GM23248 (cell line): Measurements from ENCODE around the gene NFE2L3. TPM values are rescaled to one million over a fixed set of nuclear protein-coding genes. Genes with fewer than 3 reads are reported as not detected.

Experiments used
- DNase-seq: peaks from one replicate; pipeline ENCODE4 v3.0.0-alpha.2; 2015
- H2AFZ ChIP-seq: fragments of 200-600 bp; sonication (generic); 2 replicates; pipeline ENCODE4 v1.6.1; 2016; ENCODE audit warnings: antibody characterized with exemption
- H3F3A ChIP-seq: fragments of 200-600 bp; sonication (generic); 2 replicates; pipeline ENCODE4 v1.6.1; 2016; ENCODE audit warnings: mild to moderate bottlenecking, antibody characterized with exemption, mixed run types; ENCODE audit not compliant: insufficient read depth
- H3K27ac ChIP-seq: fragments of 200-600 bp; sonication (generic); 2 replicates; pipeline ENCODE4 v1.5.1; 2016; ENCODE audit warnings: mild to moderate bottlenecking
- H3K27me3 ChIP-seq: fragments of 200-600 bp; sonication (generic); replicated peaks from 2 replicates; pipeline ENCODE4 v1.6.1; 2016; ENCODE audit warnings: mild to moderate bottlenecking; ENCODE audit not compliant: insufficient read depth
- H3K36me3 ChIP-seq: fragments of 200-600 bp; sonication (generic); 2 replicates; pipeline ENCODE4 v1.6.1; 2016; ENCODE audit warnings: low read depth, mild to moderate bottlenecking
- H3K4me1 ChIP-seq: fragments of 200-600 bp; sonication (generic); 2 replicates; pipeline ENCODE4 v1.6.1; 2016; ENCODE audit warnings: mild to moderate bottlenecking; ENCODE audit not compliant: insufficient read depth
- H3K4me2 ChIP-seq: fragments of 200-600 bp; sonication (generic); one replicate; pipeline ENCODE4 v1.6.1; 2016; ENCODE audit warnings: mild to moderate bottlenecking; ENCODE audit not compliant: unreplicated experiment
- H3K4me3 ChIP-seq: fragments of 200-600 bp; sonication (generic); 2 replicates; pipeline ENCODE4 v1.5.1; 2016; ENCODE audit warnings: mild to moderate bottlenecking
- H3K79me2 ChIP-seq: fragments of 200-600 bp; sonication (generic); 2 replicates; pipeline ENCODE4 v1.6.1; 2016; ENCODE audit warnings: mild to moderate bottlenecking; ENCODE audit not compliant: insufficient read depth
- H3K9ac ChIP-seq: fragments of 200-600 bp; sonication (generic); 2 replicates; pipeline ENCODE4 v1.6.1; 2016; ENCODE audit warnings: mild to moderate bottlenecking
- H3K9me2 ChIP-seq: fragments of 200-600 bp; sonication (generic); 2 replicates; pipeline ENCODE4 v1.6.1; 2016; ENCODE audit warnings: mixed run types, mild to moderate bottlenecking, moderate library complexity; ENCODE audit not compliant: insufficient read depth
- H3K9me3 ChIP-seq: fragments of 200-600 bp; sonication (generic); one replicate; pipeline ENCODE4 v1.6.1; 2017; ENCODE audit warnings: low read depth
- H4K20me1 ChIP-seq: fragments of 200-600 bp; sonication (generic); 2 replicates; pipeline ENCODE4 v1.6.0; 2016; ENCODE audit not compliant: insufficient read depth
- EZH2 ChIP-seq: fragments of 200-600 bp; sonication (generic); IDR thresholded peaks from 2 replicates; pipeline ENCODE4 v1.6.1; 2018; ENCODE audit warnings: antibody characterized with exemption, mild to moderate bottlenecking; ENCODE audit not compliant: insufficient read depth, poor library complexity, severe bottlenecking
- EZH2phosphoT487 ChIP-seq: fragments of 200-600 bp; sonication (generic); IDR thresholded peaks from 2 replicates; pipeline ENCODE4 v1.6.1; 2018; ENCODE audit warnings: antibody characterized with exemption, moderate library complexity, mild to moderate bottlenecking, low read depth; ENCODE audit not compliant: insufficient read depth
- WGBS, 2 experiments: methylation state at CpG; one replicate each; pipeline ENCODE4 v1.1.6; 2015 to 2017; ENCODE audit warnings: low lambda C conversion rate in 2 of 2, low coverage in 1 of 2; ENCODE audit errors: missing lambda C conversion rate in 2 of 2; 5-methylcytosine and 5-hydroxymethylcytosine counted together
- in situ Hi-C: fragments of 300-500 bp; cut with MboI; formaldehyde crosslinking; loops from 2 replicates; pipeline ENCODE4 v1.15.0; 2020
- polyA plus RNA-seq: library from polyadenylated mRNA; unstranded; fragments of >200 nt; fragmentation: Nextera tagmentation; extraction: Ambion mirVana; gene quantifications from 2 replicates; pipeline ENCODE4 v1.2.1, GENCODE V29; 2016
- total RNA-seq: library from RNA; depleted of rRNA; stranded (reverse); fragments of >200 nt; shearing (Covaris generic); gene quantifications from 2 replicates; pipeline ENCODE4 v1.2.3, GENCODE V29; 2014

Gene NFE2L3
- total and polyA plus RNA-seq, 2 experiments from 2014 or later: 0.70 to 1.4 TPM

GRCh38 chr7:26135551-26135950 lies 16.4 kb upstream of the NFE2L3 start:
- no peak overlapping the region for H3K27ac ChIP-seq
- H4K20me1 ChIP-seq: no peaks in the 10 kb centered on the region
- H3K9me2 ChIP-seq: no peaks in the 10 kb centered on the region
- H3K9ac ChIP-seq: no peak overlapping the region
- TF ChIP-seq EZH2: no peak
- TF ChIP-seq EZH2phosphoT487: no peak
- in situ Hi-C loops: no loop called here
- peaks cover 11% of the 10 kb centered on the region; the same call in 1 of the 2 replicates for H3K27me3 ChIP-seq
- H2AFZ ChIP-seq: no peak overlapping the region
- no peaks in the 10 kb centered on the region for H3K9me3 ChIP-seq
- no peak overlapping the region for H3K4me2 ChIP-seq
- H3F3A ChIP-seq: no peaks in the 10 kb centered on the region
- WGBS, 2 experiments: 63 to 67% methylated on average over 1 of the region's 1 CpG
- no peak for DNase-seq
- no peak overlapping the region for H3K4me3 ChIP-seq
- H3K4me1 ChIP-seq: no peaks in the 10 kb centered on the region
- H3K79me2 ChIP-seq: no peaks in the 10 kb centered on the region
- no peaks in the 10 kb centered on the region for H3K36me3 ChIP-seq

- DNase-seq: no peak
- Histone ChIP-seq H3K4me3 (no peak overlapping the region), H3K9me3 (no peaks in the 10 kb centered on the region), H3K27me3 (peaks cover 11% of the 10 kb centered on the region; the same call in 1 of the 2 replicates), H3F3A (no peaks in the 10 kb centered on the region), H3K27ac (no peak overlapping the region), H3K9me2 (no peaks in the 10 kb centered on the region), H3K4me2 (no peak overlapping the region), H3K9ac (no peak overlapping the region), H3K79me2 (no peaks in the 10 kb centered on the region), H4K20me1 (no peaks in the 10 kb centered on the region), H2AFZ (no peak overlapping the region), H3K36me3 (no peaks in the 10 kb centered on the region), H3K4me1 (no peaks in the 10 kb centered on the region)
- TF ChIP-seq EZH2: no peak
- TF ChIP-seq EZH2phosphoT487: no peak
- in situ Hi-C loops: no loop called here
- 60 to 71% methylated on average over 4 of the region's 4 CpGs for WGBS, 2 experiments
Measured at GRCh38 chr7:26136831-26137230, 15.2 kb upstream of the NFE2L3 start.

GRCh38 chr7:26140380-26140779 lies 11.6 kb upstream of the NFE2L3 start:
- H2AFZ ChIP-seq: no peak overlapping the region
- no peak overlapping the region for H3K9ac ChIP-seq
- no peak for DNase-seq
- H3K9me3 ChIP-seq: no peaks in the 10 kb centered on the region
- H3K36me3 ChIP-seq: no peaks in the 10 kb centered on the region
- no peak overlapping the region for H3K27ac ChIP-seq
- H3K4me3 ChIP-seq: no peak overlapping the region
- in situ Hi-C loops: no loop called here
- no peaks in the 10 kb centered on the region for H3K4me1 ChIP-seq
- TF ChIP-seq EZH2phosphoT487: no peak
- no peak for TF ChIP-seq EZH2
- WGBS, 2 experiments: 73 to 89% methylated on average over 1 of the region's 1 CpG
- H3K9me2 ChIP-seq: no peaks in the 10 kb centered on the region
- no peaks in the 10 kb centered on the region for H3K79me2 ChIP-seq
- no peaks in the 10 kb centered on the region for H4K20me1 ChIP-seq
- peaks cover 4% of the 10 kb centered on the region; the same call in 1 of the 2 replicates for H3K27me3 ChIP-seq
- no peak overlapping the region for H3K4me2 ChIP-seq
- no peaks in the 10 kb centered on the region for H3F3A ChIP-seq

- Histone ChIP-seq H3K4me2 (no peak overlapping the region), H3K4me1 (no peaks in the 10 kb centered on the region), H4K20me1 (no peaks in the 10 kb centered on the region), H3F3A (no peaks in the 10 kb centered on the region), H3K9ac (no peak overlapping the region), H2AFZ (no peak overlapping the region), H3K27me3 (no peaks in the 10 kb centered on the region), H3K9me3 (no peaks in the 10 kb centered on the region), H3K79me2 (no peaks in the 10 kb centered on the region), H3K9me2 (no peaks in the 10 kb centered on the region), H3K36me3 (no peaks in the 10 kb centered on the region), H3K27ac (no peak overlapping the region), H3K4me3 (no peak overlapping the region)
- no peak for DNase-seq
- TF ChIP-seq EZH2 (no peak), EZH2phosphoT487 (no peak)
- WGBS, 2 experiments: 54 to 72% methylated on average over 2 of the region's 2 CpGs
- in situ Hi-C loops: no loop called here
Measured at GRCh38 chr7:26141077-26141476, 10.9 kb upstream of the NFE2L3 start.
